ENCODE measurements around the gene PARP14.

- no peak for TF ChIP-seq EZH2 (optimal IDR thresholded peaks at IDR 0.05; ENCODE audit: low read depth, low read length)
- TF ChIP-seq CTCF (IDR thresholded peaks at IDR 0.05; ENCODE audit: low read length): peak; percentile 32
- TF ChIP-seq EZH2phosphoT487 (IDR thresholded peaks at IDR 0.05; ENCODE audit: low read length): no peak
Observed at GRCh38 chr3:122774564-122774963, 93.9 kb downstream of the PARP14 start.
